Fibroblast of skin of right biceps (primary cell): ENCODE results near the gene SLC12A3.

ENCODE experiments used
- DNase-seq: peaks from one replicate; pipeline ENCODE4 v3.0.0-alpha.2; 2013

SLC12A3 gene

GRCh38 chr16:56945847-56946527 is 81.0 kb downstream of the SLC12A3 start:
- no peak for DNase-seq

GRCh38 chr16:56946767-56947603 is 82.0 kb downstream of the SLC12A3 start:
- DNase-seq = no peak

- DNase-seq = no peak
Observed at GRCh38 chr16:56947604-56947995, 82.6 kb downstream of the SLC12A3 start.

- DNase-seq = no peak
Observed at GRCh38 chr16:56948234-56948633, 83.2 kb downstream of the SLC12A3 start.

- DNase-seq = no peak
Observed at GRCh38 chr16:56950051-56950450, 85.0 kb downstream of the SLC12A3 start.

- no peak for DNase-seq
Observed at GRCh38 chr16:56950455-56950854, 85.4 kb downstream of the SLC12A3 start.

GRCh38 chr16:56950881-56951771 is 86.1 kb downstream of the SLC12A3 start:
- peak; percentile 46 for DNase-seq

GRCh38 chr16:56953006-56953405 is 88.0 kb downstream of the SLC12A3 start:
- DNase-seq = no peak

- no peak for DNase-seq
Observed at GRCh38 chr16:56956076-56956475, 91.1 kb downstream of the SLC12A3 start.

- no peak for DNase-seq
Observed at GRCh38 chr16:56956756-56957155, 91.7 kb downstream of the SLC12A3 start.

GRCh38 chr16:56960681-56961281 is 95.8 kb downstream of the SLC12A3 start:
- DNase-seq = no peak

- DNase-seq = no peak
Observed at GRCh38 chr16:56961386-56961785, 96.4 kb downstream of the SLC12A3 start.

GRCh38 chr16:56961851-56962281 is 96.9 kb downstream of the SLC12A3 start, which contains the start of gene CETP:
TSS of gene CETP (plus strand) at chr16:56961950. CDS start at chr16:56961980, 30 bp downstream.
- no peak for DNase-seq

GRCh38 chr16:56964243-56965148 is 99.5 kb downstream of the SLC12A3 start:
- peak; percentile 70 for DNase-seq
